ENCODE measurements around the gene PID1.

The PID1 gene

GRCh38 chr2:229226382-229226781 lies 44.7 kb downstream of the PID1 start:
- Histone ChIP-seq H3K4me1 (ENCODE audit: low read length) (no peaks in the 10 kb centered on the region), H3F3A (ENCODE audit: insufficient read depth, low read length) (no peaks in the 10 kb centered on the region), H3K27ac (ENCODE audit: low read length) (no peak overlapping the region), H3K79me2 (ENCODE audit: low read length) (no peaks in the 10 kb centered on the region), H3K4me3 (ENCODE audit: low read length) (no peak overlapping the region), H3K27me3 (replicated peaks; ENCODE audit: insufficient read depth, low read length) (no peaks in the 10 kb centered on the region), H3K4me2 (ENCODE audit: low read depth, low read length) (no peak overlapping the region), H2AFZ (ENCODE audit: low read length) (no peak overlapping the region), H3K9me3 (replicated peaks; ENCODE audit: insufficient read depth, low read length) (no peaks in the 10 kb centered on the region), H3K36me3 (replicated peaks; ENCODE audit: insufficient read depth, low read length) (no peaks in the 10 kb centered on the region), H3K9ac (ENCODE audit: low read length) (no peak overlapping the region), H3K9me2 (replicated peaks; ENCODE audit: insufficient read depth, low read length) (no peaks in the 10 kb centered on the region), H4K20me1 (ENCODE audit: insufficient read depth, low read length) (no peaks in the 10 kb centered on the region)
- DNase-seq, result no peak
- TF ChIP-seq, protein P1, sequence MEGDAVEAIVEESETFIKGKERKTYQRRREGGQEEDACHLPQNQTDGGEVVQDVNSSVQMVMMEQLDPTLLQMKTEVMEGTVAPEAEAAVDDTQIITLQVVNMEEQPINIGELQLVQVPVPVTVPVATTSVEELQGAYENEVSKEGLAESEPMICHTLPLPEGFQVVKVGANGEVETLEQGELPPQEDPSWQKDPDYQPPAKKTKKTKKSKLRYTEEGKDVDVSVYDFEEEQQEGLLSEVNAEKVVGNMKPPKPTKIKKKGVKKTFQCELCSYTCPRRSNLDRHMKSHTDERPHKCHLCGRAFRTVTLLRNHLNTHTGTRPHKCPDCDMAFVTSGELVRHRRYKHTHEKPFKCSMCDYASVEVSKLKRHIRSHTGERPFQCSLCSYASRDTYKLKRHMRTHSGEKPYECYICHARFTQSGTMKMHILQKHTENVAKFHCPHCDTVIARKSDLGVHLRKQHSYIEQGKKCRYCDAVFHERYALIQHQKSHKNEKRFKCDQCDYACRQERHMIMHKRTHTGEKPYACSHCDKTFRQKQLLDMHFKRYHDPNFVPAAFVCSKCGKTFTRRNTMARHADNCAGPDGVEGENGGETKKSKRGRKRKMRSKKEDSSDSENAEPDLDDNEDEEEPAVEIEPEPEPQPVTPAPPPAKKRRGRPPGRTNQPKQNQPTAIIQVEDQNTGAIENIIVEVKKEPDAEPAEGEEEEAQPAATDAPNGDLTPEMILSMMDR (IDR thresholded peaks at IDR 0.05; ENCODE audit: low read length), result no peak
- TF ChIP-seq EZH2 (optimal IDR thresholded peaks at IDR 0.05; ENCODE audit: low read depth, low read length) (no peak), EZH2phosphoT487 (IDR thresholded peaks at IDR 0.05; ENCODE audit: low read length) (no peak)

DNA sequence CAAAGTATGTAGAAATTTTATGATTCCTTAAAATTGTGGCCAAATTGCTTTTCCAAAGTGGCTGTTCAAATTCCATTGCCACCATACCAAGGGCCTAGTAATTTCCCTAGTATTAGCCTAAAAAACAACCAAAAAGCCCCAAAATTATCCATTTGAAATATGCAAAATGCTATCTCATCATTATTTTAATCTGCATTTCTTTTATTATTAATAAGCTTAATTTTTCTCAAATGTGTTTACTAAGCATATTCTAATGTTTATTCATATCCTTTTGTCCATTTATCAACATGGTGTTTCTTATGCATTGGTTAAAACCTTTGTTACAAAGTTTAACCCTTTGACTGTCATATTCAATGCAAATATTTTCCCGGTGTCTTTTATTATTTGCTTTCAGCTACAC lies 48.0 kb downstream of the PID1 start:
- Histone ChIP-seq H3F3A (ENCODE audit: insufficient read depth, low read length) (no peaks in the 10 kb centered on the region), H3K79me2 (ENCODE audit: low read length) (no peaks in the 10 kb centered on the region), H3K27ac (ENCODE audit: low read length) (no peak overlapping the region), H3K27me3 (replicated peaks; ENCODE audit: insufficient read depth, low read length) (no peaks in the 10 kb centered on the region), H3K4me1 (ENCODE audit: low read length) (no peaks in the 10 kb centered on the region), H3K9me3 (replicated peaks; ENCODE audit: insufficient read depth, low read length) (no peaks in the 10 kb centered on the region), H3K9ac (ENCODE audit: low read length) (no peak overlapping the region), H3K4me3 (ENCODE audit: low read length) (no peak overlapping the region), H3K9me2 (replicated peaks; ENCODE audit: insufficient read depth, low read length) (no peaks in the 10 kb centered on the region), H2AFZ (ENCODE audit: low read length) (no peak overlapping the region), H4K20me1 (ENCODE audit: insufficient read depth, low read length) (no peaks in the 10 kb centered on the region), H3K4me2 (ENCODE audit: low read depth, low read length) (no peak overlapping the region), H3K36me3 (replicated peaks; ENCODE audit: insufficient read depth, low read length) (no peaks in the 10 kb centered on the region)
- DNase-seq, result no peak
- TF ChIP-seq EZH2phosphoT487 (IDR thresholded peaks at IDR 0.05; ENCODE audit: low read length), result no peak
- TF ChIP-seq, protein P1 (IDR thresholded peaks at IDR 0.05; ENCODE audit: low read length), result no peak

DNA sequence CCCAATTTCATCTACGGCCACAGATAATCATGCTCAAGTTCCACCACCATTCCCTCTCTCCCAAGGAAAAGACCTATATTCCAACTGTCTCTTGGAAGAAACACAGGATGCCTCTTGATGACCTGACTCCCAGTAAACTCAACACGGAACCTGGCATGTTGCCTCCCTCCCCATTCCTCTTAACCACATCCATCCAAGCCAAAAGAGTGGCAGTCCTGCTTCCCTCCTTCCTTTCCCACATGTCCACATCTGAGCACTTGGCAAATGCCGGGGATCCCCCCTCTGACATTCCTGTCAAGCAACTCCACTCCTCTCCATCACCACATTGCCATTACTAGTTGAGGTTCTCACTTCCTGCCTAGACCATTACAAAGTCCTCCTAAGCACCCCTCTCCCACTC lies 49.4 kb downstream of the PID1 start:
- H2AFZ ChIP-seq (ENCODE audit: low read length), result no peak overlapping the region
- no peak overlapping the region for H3K4me3 ChIP-seq (ENCODE audit: low read length)
- H3K27me3 ChIP-seq (replicated peaks; ENCODE audit: insufficient read depth, low read length), result no peaks in the 10 kb centered on the region
- H3K9ac ChIP-seq (ENCODE audit: low read length), result no peak overlapping the region
- DNase-seq, result no peak
- H3K9me3 ChIP-seq (replicated peaks; ENCODE audit: insufficient read depth, low read length), result no peaks in the 10 kb centered on the region
- no peak for TF ChIP-seq EZH2 (optimal IDR thresholded peaks at IDR 0.05; ENCODE audit: low read depth, low read length)
- no peak for TF ChIP-seq EZH2phosphoT487 (IDR thresholded peaks at IDR 0.05; ENCODE audit: low read length)
- TF ChIP-seq, protein P1 (IDR thresholded peaks at IDR 0.05; ENCODE audit: low read length), result no peak
- H4K20me1 ChIP-seq (ENCODE audit: insufficient read depth, low read length), result no peaks in the 10 kb centered on the region
- no peaks in the 10 kb centered on the region for H3F3A ChIP-seq (ENCODE audit: insufficient read depth, low read length)
- H3K79me2 ChIP-seq (ENCODE audit: low read length), result no peaks in the 10 kb centered on the region
- no peaks in the 10 kb centered on the region for H3K4me1 ChIP-seq (ENCODE audit: low read length)
- no peak overlapping the region for H3K27ac ChIP-seq (ENCODE audit: low read length)
- no peaks in the 10 kb centered on the region for H3K36me3 ChIP-seq (replicated peaks; ENCODE audit: insufficient read depth, low read length)
- H3K9me2 ChIP-seq (replicated peaks; ENCODE audit: insufficient read depth, low read length), result no peaks in the 10 kb centered on the region
- no peak overlapping the region for H3K4me2 ChIP-seq (ENCODE audit: low read depth, low read length)
